Activated naive CD4-positive, alpha-beta T cell treated with anti-CD3 and anti-CD28 coated beads, Interleukin-2, amount 50 U/mL, for 24 hours (primary cell): ENCODE measurements around the gene OR10G8.
A peak's percentile ranks its signal among the peaks of the same experiment; 100 is the strongest.

Experiments used
- H3K27ac Mint-ChIP-seq: one replicate; pipeline ENCODE4 v1.8.0; 2021; ENCODE audit warnings: mild to moderate bottlenecking, mixed read lengths
- H3K27me3 Mint-ChIP-seq: one replicate; pipeline ENCODE4 v1.8.0; 2021; ENCODE audit warnings: mixed read lengths
- H3K36me3 Mint-ChIP-seq: one replicate; pipeline ENCODE4 v1.8.0; 2021; ENCODE audit warnings: mixed read lengths
- H3K4me1 Mint-ChIP-seq: one replicate; pipeline ENCODE4 v1.8.0; 2021; ENCODE audit warnings: mixed read lengths
- H3K4me3 Mint-ChIP-seq: one replicate; pipeline ENCODE4 v1.8.0; 2021; ENCODE audit warnings: mild to moderate bottlenecking, mixed read lengths
- H3K9me3 Mint-ChIP-seq: one replicate; pipeline ENCODE4 v1.8.0; 2021; ENCODE audit warnings: mixed read lengths

OR10G8 gene

GRCh38 chr11:124071623-124071948 is 45.0 kb downstream of the OR10G8 start:
- no peaks in the 10 kb centered on the region for H3K9me3 Mint-ChIP-seq

DNA sequence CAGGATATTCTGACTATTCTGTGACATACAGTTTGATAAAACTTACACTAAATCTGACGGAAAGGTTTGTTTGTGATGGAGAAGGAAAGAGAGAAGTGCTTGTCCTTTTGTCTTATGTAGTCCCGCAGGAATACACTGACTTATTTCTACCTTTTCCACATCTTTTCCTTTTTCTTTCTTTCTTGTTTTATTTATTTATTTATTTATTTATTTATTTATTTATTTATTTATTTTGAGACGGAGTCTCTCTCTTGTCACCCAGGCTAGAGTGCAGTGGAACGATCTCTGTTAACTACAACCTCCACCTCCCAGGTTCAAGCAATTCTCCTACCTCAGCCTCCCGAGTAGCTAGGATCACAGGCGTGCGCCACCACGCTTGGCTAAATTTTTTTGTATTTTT is 45.5 kb downstream of the OR10G8 start:
- H3K36me3 Mint-ChIP-seq: no peaks in the 10 kb centered on the region
- H3K27me3 Mint-ChIP-seq: peaks cover 36% of the 10 kb centered on the region
- peaks cover 19% of the 10 kb centered on the region for H3K4me1 Mint-ChIP-seq
- H3K27ac Mint-ChIP-seq: no peak overlapping the region
- no peak overlapping the region for H3K4me3 Mint-ChIP-seq
- H3K9me3 Mint-ChIP-seq: no peaks in the 10 kb centered on the region

More at GRCh38 chr11:124071623-124071948, 45.0 kb downstream of the OR10G8 start:
- no peaks in the 10 kb centered on the region for H3K36me3 Mint-ChIP-seq
- no peak overlapping the region for H3K27ac Mint-ChIP-seq
- H3K4me3 Mint-ChIP-seq: no peak overlapping the region
- peaks cover 36% of the 10 kb centered on the region for H3K27me3 Mint-ChIP-seq
- H3K4me1 Mint-ChIP-seq: peaks cover 15% of the 10 kb centered on the region

DNA sequence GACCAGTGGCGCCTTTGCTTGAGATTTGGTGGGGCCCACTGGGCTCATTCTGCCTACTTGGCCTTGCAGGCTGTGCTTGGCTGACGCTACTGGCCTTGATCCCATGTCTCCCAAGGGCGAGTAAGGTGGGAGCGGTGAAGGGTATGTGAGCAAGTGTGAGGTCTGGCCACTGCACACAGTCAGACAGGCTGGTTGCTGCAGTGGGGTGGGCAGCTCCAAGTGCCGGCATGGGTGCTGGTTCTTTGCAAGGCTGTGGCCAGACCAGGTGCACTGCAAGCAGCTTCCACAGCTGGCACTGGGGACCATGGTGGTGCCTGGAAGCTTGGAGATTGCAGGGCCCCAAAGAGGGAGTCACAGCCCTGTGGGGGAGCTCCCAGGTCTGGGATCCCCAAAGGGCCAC is 48.0 kb downstream of the OR10G8 start:
- Mint-ChIP-seq H3K36me3 (no peaks in the 10 kb centered on the region), H3K4me1 (peaks cover 9% of the 10 kb centered on the region), H3K27ac (no peak overlapping the region), H3K27me3 (peaks cover 35% of the 10 kb centered on the region), H3K4me3 (no peak overlapping the region), H3K9me3 (no peaks in the 10 kb centered on the region)

- peaks cover 8% of the 10 kb centered on the region for H3K4me1 Mint-ChIP-seq
- no peak overlapping the region for H3K4me3 Mint-ChIP-seq
- peaks cover 36% of the 10 kb centered on the region for H3K27me3 Mint-ChIP-seq
- no peaks in the 10 kb centered on the region for H3K36me3 Mint-ChIP-seq
- H3K9me3 Mint-ChIP-seq: no peaks in the 10 kb centered on the region
- no peak overlapping the region for H3K27ac Mint-ChIP-seq
These were observed 48.9 kb downstream of the OR10G8 start for GRCh38 chr11:124075492-124075840.

GRCh38 chr11:124075841-124076651 is 49.4 kb downstream of the OR10G8 start:
- Mint-ChIP-seq H3K4me3 (peak overlapping the region; percentile 54), H3K4me1 (peaks cover 8% of the 10 kb centered on the region), H3K27ac (no peak overlapping the region), H3K27me3 (peaks cover 37% of the 10 kb centered on the region), H3K36me3 (no peaks in the 10 kb centered on the region), H3K9me3 (no peaks in the 10 kb centered on the region)

DNA sequence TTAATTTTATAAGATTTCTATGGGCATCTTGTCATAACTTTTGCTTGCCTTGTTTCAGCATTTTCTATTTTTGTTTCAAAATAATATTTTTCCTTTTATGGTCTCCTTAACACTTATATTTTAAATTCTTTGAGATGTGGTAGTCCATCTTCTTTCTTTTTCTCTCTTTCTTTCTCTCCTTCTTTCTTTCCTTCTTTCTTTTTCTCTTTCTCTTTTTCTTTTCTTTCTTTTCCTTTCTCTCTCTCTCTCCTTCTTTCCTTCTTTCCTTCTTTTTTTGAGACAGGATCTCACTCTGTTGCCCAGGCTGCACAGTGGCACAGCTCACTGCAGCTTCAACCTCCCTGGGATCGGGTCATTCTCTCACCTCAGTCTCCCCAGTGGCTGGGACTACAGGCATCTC is 50.7 kb downstream of the OR10G8 start:
- Mint-ChIP-seq H3K9me3 (no peaks in the 10 kb centered on the region), H3K27ac (no peak overlapping the region), H3K36me3 (no peaks in the 10 kb centered on the region), H3K27me3 (peaks cover 39% of the 10 kb centered on the region), H3K4me3 (no peak overlapping the region), H3K4me1 (peaks cover 8% of the 10 kb centered on the region)

- Mint-ChIP-seq H3K27ac (no peak overlapping the region), H3K9me3 (no peaks in the 10 kb centered on the region), H3K27me3 (peaks cover 41% of the 10 kb centered on the region), H3K4me1 (peaks cover 8% of the 10 kb centered on the region), H3K4me3 (no peak overlapping the region), H3K36me3 (no peaks in the 10 kb centered on the region)
These were observed 52.0 kb downstream of the OR10G8 start for GRCh38 chr11:124078591-124078990.

DNA sequence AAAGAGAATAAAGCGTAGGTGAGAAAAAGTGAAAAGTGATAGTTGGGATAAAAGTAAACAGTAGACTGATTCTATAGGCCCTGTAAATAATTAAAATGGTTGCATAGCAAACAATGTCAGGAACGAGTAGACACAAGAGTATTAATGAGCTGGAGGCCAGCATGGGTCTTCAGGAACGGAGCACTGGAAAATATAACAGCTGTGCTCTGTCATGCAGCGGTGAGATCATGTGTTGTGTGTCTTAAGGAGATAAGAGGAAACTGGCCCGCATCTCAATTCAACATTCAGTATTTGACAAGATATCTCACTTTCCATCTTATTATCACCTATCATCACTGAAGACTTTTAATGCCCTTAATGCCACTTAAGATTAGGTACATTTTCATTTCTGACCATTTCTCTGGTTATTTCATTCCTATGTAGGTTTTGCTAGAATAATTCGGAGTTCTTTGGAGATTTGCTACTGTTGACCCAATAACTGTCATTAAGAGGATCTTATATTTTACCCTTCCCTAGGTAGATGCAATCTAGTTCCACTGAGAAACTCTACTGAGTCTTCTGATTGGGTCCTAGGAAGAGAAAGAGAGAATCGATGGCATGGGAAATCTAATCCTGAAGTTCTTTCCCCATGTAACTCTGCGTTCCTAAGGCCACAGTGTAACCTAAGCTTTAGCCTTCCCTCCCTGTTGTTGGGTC is 53.2 kb downstream of the OR10G8 start:
- H3K9me3 Mint-ChIP-seq: no peaks in the 10 kb centered on the region
- no peak overlapping the region for H3K4me3 Mint-ChIP-seq
- no peaks in the 10 kb centered on the region for H3K36me3 Mint-ChIP-seq
- H3K4me1 Mint-ChIP-seq: peaks cover 8% of the 10 kb centered on the region
- no peak overlapping the region for H3K27ac Mint-ChIP-seq
- peaks cover 38% of the 10 kb centered on the region for H3K27me3 Mint-ChIP-seq
